DLD1 (cell line): ENCODE data around the gene RABGAP1L.
"Not testable (repeated sequence)": the region's sequence is repeated elsewhere in the genome, so short reads cannot be mapped to it uniquely, and the experiment has no call there.

ENCODE experiments used
- in situ Hi-C: cut with HindIII; loops from 2 replicates; pipeline ENCODE4 v1.10.0; 2017; ENCODE audit warnings: low sequenced_read_pairs

Gene RABGAP1L

DNA sequence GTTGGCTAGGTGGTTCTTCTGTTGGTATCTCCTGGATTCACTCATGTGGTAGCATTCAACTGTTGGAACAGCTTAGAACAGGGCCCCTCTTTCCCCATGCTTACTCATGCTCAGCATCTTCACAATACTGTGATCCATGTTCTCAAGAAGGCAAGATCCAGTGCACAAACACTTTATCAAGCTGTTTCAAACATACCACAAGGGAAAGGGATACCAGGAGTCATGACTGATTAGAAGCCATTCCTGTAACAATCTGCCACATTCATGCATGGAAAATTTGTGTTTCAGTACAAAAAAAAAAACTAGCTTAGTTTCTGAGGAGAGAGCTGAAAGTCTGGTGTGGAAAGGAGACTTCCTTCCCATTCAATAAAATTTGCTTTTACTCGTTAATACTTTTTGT is 670.7 kb downstream of the RABGAP1L start:
- in situ Hi-C loops, result no loop called here

DNA sequence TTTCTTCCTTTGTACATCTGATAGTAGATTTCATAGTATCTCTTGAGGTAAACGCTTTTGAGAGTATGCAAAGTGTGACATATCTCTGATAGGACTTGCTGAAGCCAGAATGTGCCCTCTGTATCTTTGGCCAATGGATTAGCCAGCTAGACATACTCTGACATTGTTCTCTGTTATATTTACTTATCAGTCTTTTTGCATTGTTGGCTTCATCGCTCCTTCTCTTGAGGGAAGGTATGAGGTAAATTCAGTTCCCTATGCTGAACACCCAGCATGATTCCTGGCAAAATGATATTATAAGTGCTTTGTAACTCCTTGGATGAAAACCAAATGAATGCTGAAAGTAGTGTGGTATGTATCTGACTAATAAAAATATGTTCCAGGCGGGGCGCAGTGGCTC is 677.2 kb downstream of the RABGAP1L start:
- in situ Hi-C loops, result no loop called here

DNA sequence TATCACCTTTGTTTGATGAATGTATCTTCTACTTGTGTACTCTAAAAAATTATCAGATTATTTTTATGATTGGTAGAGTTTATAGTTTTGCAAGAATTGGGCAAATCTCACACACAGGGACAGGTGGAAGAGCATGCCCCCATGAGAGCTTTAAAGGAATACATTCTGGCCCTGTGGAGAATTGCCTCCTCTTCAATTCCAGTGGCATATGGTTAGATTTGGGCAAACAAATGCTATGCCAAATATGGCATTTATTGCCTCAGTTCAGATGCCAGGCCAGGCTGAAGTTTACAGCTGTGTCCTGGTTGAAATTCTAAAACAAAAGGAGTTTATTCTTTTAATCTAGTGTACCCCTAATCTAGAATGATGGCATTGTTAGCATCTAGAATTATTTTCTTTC is 678.1 kb downstream of the RABGAP1L start:
- in situ Hi-C loops, result no loop called here

DNA sequence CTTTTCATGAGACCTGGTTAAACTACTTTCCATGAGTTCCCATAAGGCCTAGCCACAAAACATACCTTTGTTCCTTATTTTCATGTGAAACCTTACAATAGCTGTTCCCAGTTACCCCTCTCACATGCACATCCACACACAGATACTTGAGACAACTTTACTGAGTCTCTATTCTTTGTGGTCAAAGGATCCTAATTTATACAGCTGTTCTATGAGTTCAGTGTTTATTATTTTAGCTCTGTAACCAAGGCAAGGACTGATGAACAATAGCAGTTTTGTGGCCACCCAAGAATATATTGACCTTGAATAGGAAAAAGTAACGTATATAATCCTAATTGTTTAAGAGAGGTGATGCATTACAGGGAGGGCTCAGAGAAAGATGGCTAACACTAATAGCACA is 679.9 kb downstream of the RABGAP1L start:
- in situ Hi-C loops, result no loop called here

DNA sequence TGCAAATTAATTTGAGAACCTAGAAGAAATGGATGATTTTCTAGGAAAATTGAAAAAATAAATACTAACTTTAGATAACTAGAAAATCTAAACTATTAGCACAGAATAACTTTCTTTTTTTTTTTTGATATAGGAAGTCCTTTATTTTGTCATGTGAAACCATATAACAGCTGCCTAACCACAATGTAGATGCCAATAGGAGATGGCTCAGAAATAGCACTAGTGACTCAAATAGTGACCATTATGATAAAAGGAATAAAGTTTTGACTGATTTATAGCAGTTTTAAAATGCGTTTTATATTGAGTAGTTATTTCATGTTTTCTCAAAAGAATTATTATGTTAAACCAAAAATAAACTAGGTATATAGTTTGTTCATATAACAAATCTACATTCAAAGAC is 682.4 kb downstream of the RABGAP1L start:
- in situ Hi-C loops, result no loop called here

DNA sequence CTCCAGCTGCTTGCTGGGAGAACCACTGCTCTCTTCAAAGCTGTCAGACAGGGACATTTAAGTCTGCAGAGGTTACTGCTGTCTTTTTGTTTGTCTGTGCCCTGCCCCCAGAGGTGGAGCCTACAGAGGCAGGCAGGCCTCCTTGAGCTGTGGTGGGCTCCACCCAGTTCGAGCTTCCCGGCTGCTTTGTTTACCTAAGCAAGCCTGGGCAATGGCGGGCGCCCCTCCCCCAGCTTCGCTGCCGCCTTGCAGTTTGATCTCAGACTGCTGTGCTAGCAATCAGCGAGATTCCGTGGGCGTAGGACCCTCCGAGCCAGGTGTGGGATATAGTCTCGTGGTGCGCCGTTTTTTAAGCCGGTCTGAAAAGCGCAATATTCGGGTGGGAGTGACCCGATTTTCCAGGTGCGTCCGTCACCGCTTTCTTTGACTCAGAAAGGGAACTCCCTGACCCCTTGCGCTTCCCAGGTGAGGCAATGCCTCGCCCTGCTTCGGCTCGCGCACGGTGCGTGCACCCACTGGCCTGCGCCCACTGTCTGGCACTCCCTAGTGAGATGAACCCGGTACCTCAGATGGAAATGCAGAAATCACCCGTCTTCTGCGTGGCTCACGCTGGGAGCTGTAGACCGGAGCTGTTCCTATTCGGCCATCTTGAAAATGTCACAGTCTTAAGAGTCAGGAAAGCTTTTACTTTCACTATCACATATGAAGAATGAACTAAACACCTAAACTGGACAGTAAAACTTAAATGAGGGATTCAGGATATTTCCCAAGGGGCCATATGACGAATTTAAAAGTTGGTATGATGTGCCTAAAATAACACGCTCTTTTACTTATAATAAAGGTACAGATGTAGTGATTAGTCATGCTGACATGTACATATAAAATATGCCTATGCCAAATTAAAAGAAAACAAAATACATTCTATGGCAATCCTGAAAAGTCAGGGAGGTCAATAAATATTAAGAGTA is 689.6 kb downstream of the RABGAP1L start:
- in situ Hi-C loops, result not testable (repeated sequence)

DNA sequence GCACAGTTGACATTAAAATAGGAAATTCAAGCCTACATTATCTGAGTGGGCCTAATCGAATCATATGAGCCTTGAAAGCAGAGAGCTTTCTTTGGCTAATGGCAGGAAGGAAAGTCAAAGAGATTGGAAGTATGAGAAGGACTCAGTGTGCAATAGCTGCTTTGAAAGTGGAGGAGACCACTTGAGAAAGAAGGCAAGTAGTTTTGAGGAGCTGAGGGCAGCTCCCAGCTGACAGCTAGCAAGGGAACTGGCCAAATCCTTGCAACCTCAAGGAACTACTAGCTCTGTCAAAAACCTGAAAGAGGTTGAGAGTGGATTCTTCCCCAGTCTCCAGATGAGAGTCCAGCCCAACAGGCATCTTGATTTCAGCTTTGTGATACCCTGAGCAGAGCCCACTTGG is 691.4 kb downstream of the RABGAP1L start:
- in situ Hi-C loops, result no loop called here

DNA sequence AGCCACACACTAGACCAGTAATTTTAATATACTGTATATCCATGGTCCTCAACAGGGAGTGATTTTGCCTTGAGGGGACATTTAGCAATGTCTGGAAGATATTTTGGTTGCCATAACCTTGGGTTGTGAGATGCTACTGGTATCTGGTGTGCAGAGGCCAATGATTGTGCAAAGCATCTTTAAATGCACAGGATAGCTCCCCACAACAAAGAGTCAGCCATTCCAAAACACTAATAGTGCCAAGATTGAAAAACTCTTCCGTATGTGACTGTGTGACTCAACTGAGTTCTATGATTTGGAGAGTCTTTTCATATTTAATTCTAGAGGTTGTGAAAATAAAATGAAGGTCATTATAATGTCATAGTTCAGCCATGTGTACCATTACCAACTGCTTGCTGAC is 699.0 kb downstream of the RABGAP1L start:
- in situ Hi-C loops, result no loop called here

DNA sequence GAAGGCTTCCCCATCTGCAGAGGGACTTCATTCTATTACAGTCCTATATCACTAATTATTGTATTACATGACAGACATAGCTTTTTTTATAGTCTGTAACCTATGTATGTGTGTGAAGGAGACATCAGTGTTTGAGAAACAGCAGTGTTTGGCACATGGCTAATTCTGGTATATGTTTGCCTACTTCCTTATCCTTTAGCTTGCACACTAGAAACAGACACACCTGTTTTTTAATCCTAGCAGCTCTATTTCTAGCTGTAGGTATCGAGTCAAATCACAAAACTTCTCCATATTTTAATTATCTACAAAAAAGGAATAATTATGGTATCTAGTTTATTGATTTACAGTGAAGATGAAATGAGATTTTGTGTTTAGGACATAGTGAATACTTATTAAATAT is 711.0 kb downstream of the RABGAP1L start:
- in situ Hi-C loops, result no loop called here

DNA sequence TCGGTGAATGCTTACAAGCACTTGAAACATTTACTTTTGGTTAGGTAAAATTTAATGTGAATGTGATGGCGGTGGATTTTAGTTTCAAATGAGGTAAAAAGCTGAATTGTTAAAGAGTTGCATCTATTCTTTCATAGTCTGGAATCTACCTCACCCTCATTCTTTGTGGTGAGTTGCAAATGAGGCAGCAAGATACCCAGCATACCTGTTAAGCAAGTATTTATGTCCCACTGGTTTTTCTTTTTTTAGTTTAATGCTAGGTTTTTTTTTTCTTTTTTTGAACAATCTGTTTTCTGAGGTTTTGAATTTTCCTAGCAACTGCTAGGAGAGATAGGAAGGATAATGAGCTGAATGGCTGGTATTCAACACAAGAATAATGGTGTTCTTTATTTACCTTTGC is 712.6 kb downstream of the RABGAP1L start:
- in situ Hi-C loops, result no loop called here

DNA sequence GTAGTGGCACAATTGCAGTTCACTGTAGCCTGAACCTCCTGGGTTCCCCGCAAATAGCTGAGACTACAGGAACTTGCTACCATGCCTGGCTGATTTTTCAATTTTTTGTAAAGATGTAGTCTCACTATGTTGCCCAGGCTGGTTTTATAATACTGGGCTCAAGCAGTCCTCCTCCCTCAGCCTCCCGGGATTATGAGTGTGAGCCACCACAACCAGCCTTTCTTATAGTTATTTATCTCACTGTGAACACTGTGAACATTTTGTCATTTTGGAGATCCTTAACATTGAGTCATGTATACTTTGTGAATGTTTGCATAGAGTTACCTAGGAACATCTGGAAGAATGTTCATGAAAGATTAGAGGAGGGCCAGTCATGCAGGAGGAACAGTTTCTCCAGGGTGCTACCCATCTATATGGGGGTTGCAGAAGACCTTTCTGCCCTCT is 713.3 kb downstream of the RABGAP1L start:
- in situ Hi-C loops, result no loop called here

DNA sequence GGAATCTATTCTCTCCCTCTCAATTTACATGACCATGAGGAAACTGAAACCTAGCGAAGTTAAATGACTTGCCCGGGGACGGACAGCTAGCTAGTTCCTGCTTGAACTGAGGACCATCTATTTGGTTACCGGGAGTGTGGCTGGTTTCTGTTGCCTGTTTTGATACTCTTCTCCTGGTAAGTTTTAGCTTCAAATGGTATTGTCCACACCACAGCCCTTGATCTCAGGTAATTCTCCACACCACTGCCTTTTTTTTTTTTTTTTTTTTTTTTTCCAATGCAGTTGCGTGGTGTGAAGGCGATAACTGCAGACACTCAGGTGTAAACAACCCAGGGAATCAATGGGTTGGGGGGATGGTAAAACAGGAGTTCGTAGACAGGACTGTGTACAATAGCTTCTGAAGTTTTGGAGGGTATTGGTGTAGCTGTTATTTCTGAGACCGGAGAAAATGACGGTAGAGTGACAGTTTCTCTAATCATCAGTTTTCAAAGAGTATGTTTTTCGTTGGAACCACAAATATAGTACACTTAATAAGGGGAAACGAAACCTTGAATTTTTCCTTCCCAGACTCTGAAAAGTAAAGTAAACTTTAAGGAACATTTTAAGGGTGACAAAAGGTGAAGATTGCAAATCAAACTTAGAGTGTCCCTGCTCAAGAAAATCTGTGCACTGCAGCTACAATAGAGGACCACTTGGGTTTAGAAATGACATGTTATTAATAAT is 715.2 kb downstream of the RABGAP1L start:
- in situ Hi-C loops, result no loop called here

DNA sequence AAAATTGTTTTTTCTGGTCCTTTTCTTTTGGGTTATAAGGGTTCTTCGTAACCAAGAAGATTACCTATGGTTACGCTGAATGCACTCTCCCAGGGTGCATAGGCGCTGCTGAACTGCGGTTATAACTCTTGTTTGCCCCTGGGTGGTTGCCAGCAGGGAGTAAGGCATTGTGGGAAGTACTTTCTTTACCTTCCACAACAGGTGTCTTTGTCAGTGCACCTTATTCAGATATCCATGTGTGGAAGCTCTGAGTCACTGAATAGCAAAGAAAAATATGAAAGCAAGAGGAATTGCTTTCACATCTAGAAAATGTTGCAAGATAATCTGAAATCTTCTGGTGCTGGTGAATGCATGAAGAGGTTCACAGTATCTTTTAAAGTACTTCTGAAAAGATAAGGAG is 716.0 kb downstream of the RABGAP1L start:
- in situ Hi-C loops, result no loop called here

DNA sequence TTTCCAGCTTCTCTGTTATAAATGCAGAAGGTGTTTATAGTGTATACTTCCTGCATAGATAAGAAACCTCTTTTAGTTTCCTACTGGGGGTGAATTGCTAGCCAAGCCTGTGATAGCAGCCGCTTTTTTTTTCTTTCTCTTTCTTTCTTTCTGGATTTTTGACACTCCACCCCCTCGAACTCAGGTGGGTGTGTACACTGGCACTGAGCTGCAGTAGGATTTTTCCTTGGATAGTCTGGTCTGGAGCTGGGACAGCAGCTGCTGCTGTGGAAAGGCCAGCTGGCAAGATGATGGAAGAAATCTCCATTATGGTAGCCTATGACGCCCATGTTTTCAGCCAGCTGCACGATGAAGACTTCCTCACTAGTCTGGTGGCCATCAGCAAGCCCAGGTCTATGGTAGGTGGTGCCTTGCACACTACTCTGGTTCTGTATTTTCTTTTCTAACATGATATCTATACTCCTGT is 717.9 kb downstream of the RABGAP1L start:
- in situ Hi-C loops, result no loop called here

DNA sequence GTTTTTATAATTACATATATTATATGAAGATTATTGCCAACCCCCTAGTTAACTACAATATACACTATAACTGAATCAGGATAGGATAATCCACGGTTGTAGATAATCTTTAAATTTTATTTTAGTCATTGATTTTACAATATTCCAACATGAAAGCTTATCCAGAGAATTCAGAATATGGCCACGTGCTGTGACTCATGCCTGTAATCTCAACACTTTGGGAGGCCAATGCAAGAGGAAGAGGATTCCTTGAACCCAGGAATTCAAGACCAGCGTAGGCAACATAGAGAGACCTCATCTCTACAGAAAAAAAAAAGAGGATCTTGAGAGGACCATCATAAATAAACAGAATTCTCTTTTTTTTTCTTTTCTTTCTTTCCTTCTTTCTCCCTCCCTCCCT is 720.9 kb downstream of the RABGAP1L start:
- in situ Hi-C loops, result no loop called here

DNA sequence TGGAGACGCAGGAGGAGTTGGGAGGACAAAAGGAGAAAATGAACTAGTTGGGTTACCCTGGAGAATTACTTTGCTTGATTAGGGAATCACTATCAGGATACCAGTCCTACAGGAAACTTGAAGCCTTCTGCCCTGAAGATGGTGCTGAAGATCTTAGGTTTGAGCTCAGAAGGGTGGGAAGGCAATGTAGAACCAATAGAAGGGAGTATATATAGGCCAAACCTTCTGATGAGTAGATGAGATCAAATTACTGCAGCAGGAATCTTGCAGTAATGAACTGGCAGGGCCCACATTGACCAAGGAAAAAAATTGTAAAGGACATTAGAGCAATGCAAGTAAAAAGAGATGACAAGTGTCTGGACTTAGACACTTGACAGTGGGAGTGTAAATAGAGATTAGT is 724.1 kb downstream of the RABGAP1L start:
- in situ Hi-C loops, result no loop called here

DNA sequence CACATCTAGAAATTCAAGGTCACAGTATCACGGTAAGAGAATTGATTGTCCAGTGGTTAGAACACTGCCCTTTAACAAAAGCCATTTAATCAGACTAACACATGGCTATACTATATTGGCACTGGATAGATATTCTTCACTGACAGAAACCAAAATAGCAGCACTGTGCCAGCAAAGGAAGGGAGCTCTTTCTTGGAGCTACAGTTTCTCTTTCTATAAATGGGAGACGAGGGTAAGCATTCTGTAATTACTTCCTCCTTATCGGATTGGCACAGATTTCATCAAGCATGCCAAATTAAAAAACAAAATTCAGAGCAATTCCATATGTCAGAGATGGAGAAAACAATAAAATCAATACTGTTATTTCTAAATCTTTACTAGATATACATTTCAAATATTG is 724.7 kb downstream of the RABGAP1L start:
- in situ Hi-C loops, result no loop called here

DNA sequence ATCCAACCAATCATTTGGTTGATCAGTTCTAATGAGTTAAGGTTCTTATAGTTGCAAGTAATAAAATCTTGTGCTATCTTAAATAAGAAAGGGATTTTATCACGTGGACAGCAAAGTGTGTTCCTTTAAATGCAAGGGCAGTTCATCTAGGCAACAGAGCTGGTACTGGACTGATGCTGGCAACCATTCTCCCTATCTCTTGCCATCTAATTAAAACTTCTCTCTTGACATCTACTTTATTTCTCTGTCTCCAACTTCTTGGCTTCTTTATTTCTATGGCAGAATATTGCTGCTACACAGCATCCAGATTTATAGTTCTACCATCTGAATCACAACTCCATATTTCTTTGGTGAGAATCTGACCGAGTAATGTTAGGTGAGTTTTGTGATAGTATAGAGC is 725.2 kb downstream of the RABGAP1L start:
- in situ Hi-C loops, result no loop called here

DNA sequence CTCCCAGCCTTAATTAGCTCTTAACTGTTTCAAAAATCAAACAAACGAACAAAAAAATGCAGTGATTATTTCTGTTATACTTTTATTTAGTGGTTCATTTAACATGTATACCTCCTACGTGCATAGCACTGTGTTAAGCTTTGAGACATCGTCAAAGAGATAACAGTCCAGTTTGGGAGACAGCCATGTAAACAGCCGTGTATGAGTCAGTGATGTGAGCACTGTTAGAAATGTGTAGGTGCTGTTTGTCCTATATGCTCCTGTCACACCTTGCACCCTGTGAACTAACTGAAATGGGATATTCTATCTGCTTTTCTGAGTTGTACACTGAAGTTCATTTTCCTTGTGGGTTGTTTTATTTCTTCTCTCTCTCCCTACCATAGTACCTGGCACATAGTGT is 730.7 kb downstream of the RABGAP1L start:
- in situ Hi-C loops, result no loop called here

DNA sequence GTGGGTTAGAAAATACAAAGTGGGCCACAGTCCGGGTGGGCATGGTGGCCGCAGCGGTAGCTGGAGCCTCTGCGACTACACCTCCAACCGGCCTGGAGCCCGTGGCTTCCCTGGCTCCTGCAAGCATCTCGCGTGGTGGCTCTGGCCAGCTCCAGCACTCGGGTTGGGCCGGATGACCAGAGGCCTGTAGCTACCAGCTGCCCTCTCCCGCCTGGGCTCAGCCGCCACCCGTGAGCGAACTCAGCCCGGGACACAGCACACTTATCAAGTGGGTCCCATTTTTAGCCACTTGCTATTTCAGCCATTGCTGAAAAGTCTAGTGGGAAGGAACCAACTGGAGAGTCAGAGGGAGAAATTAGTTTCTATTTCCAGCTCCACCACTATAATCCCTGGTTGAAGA is 732.7 kb downstream of the RABGAP1L start:
- in situ Hi-C loops, result no loop called here

DNA sequence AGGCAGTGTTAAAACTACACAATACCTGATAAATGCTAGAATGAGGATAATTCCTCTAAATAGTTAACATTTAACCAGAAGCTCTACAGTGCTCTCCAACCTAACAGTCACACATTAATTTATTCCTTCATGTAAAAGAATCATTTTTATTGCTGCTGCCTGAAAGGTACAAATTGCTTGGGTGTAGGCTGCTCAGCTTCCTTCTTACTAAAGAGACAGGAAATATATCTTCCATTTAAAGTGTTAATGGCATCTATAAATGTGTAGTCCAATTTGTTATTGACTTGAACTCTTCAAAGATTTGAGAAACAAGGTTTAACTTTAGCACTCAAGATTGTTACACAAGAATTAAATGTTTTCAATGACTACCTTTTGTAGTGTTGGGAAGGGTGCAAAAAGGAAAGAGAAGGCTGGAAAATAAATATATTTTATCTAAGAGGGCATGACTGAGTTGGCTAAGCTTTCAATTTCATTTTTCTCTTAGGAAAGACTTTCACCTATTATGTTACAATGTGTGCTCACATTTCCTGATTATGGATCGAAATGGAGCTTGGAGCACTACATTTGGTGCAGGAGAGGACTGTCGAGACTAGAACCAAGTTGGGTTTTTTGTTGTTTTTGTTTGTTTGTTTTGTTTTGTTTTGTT is 734.9 kb downstream of the RABGAP1L start:
- in situ Hi-C loops, result no loop called here
